ENCODE measurements around the gene CASK. TPM values are rescaled to one million over a fixed set of nuclear protein-coding genes. Genes with fewer than 3 reads are reported as not detected.

The CASK gene
- total RNA-seq, 1 experiment from 2014 or later = 33.5 TPM

DNA sequence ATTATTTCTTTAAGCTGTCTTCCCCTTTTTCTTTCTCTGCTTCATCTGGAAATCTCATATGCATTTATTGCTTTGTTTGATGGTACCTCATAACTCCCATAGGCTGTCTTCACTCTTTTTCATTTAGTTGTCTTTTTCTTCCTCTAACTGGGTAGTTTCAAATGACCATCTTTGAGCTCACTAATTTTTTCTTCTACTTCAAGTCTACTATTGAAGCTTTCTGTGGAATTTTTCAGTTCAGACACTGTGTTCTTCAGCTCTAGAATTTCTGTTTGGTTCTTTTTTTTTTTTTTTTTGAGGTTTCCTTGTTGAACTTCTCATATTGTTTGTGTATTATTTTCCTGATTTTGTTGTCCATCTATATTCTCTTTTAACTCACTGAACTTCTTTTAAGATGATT, 23.0 kb downstream of the CASK start:
- ChIA-PET CTCF (no interaction called here), POLR2A (ENCODE audit: low non-redundant PET) (no interaction called here)
- no peak for DNase-seq (ENCODE audit: low spot score)

DNA sequence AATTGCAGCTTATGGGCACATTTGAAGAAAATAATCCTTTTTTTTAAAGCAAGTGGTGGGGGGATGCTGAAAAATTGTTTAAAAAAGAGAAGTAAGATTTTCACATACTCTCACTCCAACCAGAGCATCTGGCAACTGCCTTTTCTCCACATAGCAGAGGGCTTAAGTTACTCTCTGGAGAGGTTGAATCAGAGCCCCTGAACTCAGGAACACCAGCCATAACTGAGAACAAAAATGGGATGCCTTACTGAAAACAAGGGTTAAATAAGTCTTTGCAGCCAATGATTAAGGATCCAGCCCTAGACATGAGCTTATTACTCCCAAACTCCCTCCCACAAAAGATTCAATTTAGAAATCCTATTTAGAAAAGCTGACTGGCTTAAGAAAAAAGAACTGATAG, 27.5 kb downstream of the CASK start:
- no peak overlapping the region for H3K4me3 ChIP-seq (ENCODE audit: low read depth, low read length, poor library complexity, severe bottlenecking)
- no peak for DNase-seq (ENCODE audit: low spot score)
- no peaks in the 10 kb centered on the region for H3K36me3 ChIP-seq (ENCODE audit: insufficient read depth, low read length, poor library complexity, severe bottlenecking)
- BruUV-seq (replicated peaks) = no TSS peak
- POLR2A ChIA-PET (ENCODE audit: low non-redundant PET) = interaction anchor here (0.7 kb wide), 1 partner anchor 17 kb away, joined by 4 read pairs; no protein-coding TSS in a partner anchor
- H3K9me3 ChIP-seq (ENCODE audit: low read depth, low read length, poor library complexity, severe bottlenecking) = peaks cover 13% of the 10 kb centered on the region
- no peak overlapping the region for H3K27ac ChIP-seq (ENCODE audit: low read depth, low read length, poor library complexity, severe bottlenecking)
- CTCF ChIA-PET = no interaction called here
- intact Hi-C loops (cut with micrococcal nuclease; ENCODE audit: unreplicated experiment) = no loop called here
- no peaks in the 10 kb centered on the region for H3K4me1 ChIP-seq (ENCODE audit: insufficient read depth, low read length, poor library complexity, severe bottlenecking)
- H3K27me3 ChIP-seq (replicated peaks; ENCODE audit: insufficient read depth, low read depth, low read length, poor library complexity) = no peaks in the 10 kb centered on the region
- TF ChIP-seq EZH2 (IDR thresholded peaks at IDR 0.05; ENCODE audit: borderline replicate concordance, low read depth, low read length, poor library complexity, severe bottlenecking) = no peak
- TF ChIP-seq, protein P1, sequence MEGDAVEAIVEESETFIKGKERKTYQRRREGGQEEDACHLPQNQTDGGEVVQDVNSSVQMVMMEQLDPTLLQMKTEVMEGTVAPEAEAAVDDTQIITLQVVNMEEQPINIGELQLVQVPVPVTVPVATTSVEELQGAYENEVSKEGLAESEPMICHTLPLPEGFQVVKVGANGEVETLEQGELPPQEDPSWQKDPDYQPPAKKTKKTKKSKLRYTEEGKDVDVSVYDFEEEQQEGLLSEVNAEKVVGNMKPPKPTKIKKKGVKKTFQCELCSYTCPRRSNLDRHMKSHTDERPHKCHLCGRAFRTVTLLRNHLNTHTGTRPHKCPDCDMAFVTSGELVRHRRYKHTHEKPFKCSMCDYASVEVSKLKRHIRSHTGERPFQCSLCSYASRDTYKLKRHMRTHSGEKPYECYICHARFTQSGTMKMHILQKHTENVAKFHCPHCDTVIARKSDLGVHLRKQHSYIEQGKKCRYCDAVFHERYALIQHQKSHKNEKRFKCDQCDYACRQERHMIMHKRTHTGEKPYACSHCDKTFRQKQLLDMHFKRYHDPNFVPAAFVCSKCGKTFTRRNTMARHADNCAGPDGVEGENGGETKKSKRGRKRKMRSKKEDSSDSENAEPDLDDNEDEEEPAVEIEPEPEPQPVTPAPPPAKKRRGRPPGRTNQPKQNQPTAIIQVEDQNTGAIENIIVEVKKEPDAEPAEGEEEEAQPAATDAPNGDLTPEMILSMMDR (conservative IDR thresholded peaks at IDR 0.05; ENCODE audit: low read depth, low read length) = no peak

More for the DNA sequence above, 23.0 kb downstream of the CASK start:
- Histone ChIP-seq H3K4me1 (ENCODE audit: insufficient read depth, low read length, poor library complexity, severe bottlenecking) (no peaks in the 10 kb centered on the region), H3K36me3 (ENCODE audit: insufficient read depth, low read length, poor library complexity, severe bottlenecking) (no peaks in the 10 kb centered on the region), H3K9me3 (ENCODE audit: low read depth, low read length, poor library complexity, severe bottlenecking) (peaks cover 9% of the 10 kb centered on the region), H3K27ac (ENCODE audit: low read depth, low read length, poor library complexity, severe bottlenecking) (no peak overlapping the region), H3K4me3 (ENCODE audit: low read depth, low read length, poor library complexity, severe bottlenecking) (no peak overlapping the region), H3K27me3 (replicated peaks; ENCODE audit: insufficient read depth, low read depth, low read length, poor library complexity) (no peaks in the 10 kb centered on the region)
- no TSS peak for BruUV-seq (replicated peaks)
- TF ChIP-seq, protein P1 (conservative IDR thresholded peaks at IDR 0.05; ENCODE audit: low read depth, low read length) = no peak
- TF ChIP-seq EZH2 (IDR thresholded peaks at IDR 0.05; ENCODE audit: borderline replicate concordance, low read depth, low read length, poor library complexity, severe bottlenecking) = no peak
- intact Hi-C loops (cut with micrococcal nuclease; ENCODE audit: unreplicated experiment) = no loop called here

DNA sequence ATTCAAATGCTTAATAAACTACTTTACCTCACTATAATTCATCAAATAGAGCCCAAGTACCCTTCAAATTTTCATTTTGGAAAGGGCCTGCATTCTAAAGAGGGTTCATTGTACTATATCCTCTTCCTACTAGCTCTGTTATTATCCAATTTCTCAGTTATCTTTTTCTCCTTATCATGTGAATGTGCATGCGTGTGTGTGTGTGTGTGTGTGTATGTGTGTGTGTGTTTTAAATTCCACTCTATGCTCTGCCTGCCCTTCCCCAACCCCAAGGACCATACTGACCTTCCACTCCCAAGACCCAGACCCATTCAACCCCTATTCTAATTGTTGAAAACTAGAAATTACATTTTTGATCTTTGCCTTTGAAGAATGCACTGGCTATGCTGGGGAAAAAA, 33.3 kb downstream of the CASK start:
- BruUV-seq (replicated peaks) = no TSS peak
- DNase-seq (ENCODE audit: low spot score) = no peak
- intact Hi-C loops (cut with micrococcal nuclease; ENCODE audit: unreplicated experiment) = no loop called here
- POLR2A ChIA-PET (ENCODE audit: low non-redundant PET) = no interaction called here
- H3K4me3 ChIP-seq (ENCODE audit: low read depth, low read length, poor library complexity, severe bottlenecking) = no peak overlapping the region
- H3K27me3 ChIP-seq (replicated peaks; ENCODE audit: insufficient read depth, low read depth, low read length, poor library complexity) = no peaks in the 10 kb centered on the region
- CTCF ChIA-PET = no interaction called here
- no peaks in the 10 kb centered on the region for H3K36me3 ChIP-seq (ENCODE audit: insufficient read depth, low read length, poor library complexity, severe bottlenecking)
- H3K27ac ChIP-seq (ENCODE audit: low read depth, low read length, poor library complexity, severe bottlenecking) = no peak overlapping the region
- no peaks in the 10 kb centered on the region for H3K4me1 ChIP-seq (ENCODE audit: insufficient read depth, low read length, poor library complexity, severe bottlenecking)
- H3K9me3 ChIP-seq (ENCODE audit: low read depth, low read length, poor library complexity, severe bottlenecking) = peaks cover 4% of the 10 kb centered on the region
- TF ChIP-seq EZH2 (IDR thresholded peaks at IDR 0.05; ENCODE audit: borderline replicate concordance, low read depth, low read length, poor library complexity, severe bottlenecking) = no peak
- TF ChIP-seq, protein P1 (conservative IDR thresholded peaks at IDR 0.05; ENCODE audit: low read depth, low read length) = no peak

Measured in A673 (cell line).